ENCODE results near the gene VCL. TPM values are rescaled to one million over a fixed set of nuclear protein-coding genes. Genes with fewer than 3 reads are reported as not detected.

VCL gene
- total and polyA plus RNA-seq, 12 donors, result 117 to 369 (median 237) TPM

DNA sequence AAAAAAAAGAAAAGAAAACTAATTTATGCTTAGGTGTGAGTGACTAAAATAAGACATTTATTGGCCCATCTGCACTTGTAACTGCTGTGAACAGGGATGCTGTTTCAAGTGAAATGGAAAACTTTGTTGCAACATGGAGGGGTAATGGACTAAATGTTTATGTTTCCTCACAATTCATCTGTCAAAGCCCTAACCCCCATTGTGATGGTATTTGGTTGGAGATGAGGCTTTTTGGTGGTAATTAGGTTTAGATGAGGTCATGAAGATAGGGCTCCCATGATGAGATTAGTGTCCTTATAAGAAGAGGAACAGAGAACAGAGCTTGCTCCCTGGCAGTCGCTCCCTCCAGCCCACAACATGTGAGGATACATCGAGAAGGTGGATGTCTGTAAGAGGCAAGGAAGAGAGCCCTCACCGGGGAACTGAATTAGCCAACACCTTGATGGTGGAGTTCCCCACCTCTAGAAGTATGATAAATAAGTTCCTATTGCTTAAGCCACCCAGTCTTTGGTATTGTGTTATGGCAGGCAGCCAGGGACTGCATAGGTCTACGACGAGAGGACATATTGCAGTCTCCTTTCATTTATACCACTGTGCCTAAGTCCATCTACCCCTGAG is 28.6 kb upstream of the VCL start:
- 85% methylated on average over 5 of the region's 5 CpGs for WGBS, 2 donors
- Histone ChIP-seq H3K9me3 (no peaks in the 10 kb centered on the region), H3K4me3 (no peak overlapping the region), H3K4me1 (peaks cover 3 to 43% (median 31%) of the 10 kb centered on the region in 9 donors), H3K27ac (no peak overlapping the region), H3K27me3 (no peaks in the 10 kb centered on the region), H3K36me3 (no peaks in the 10 kb centered on the region)
- ATAC-seq, result no peak
- TF ChIP-seq, protein P1, sequence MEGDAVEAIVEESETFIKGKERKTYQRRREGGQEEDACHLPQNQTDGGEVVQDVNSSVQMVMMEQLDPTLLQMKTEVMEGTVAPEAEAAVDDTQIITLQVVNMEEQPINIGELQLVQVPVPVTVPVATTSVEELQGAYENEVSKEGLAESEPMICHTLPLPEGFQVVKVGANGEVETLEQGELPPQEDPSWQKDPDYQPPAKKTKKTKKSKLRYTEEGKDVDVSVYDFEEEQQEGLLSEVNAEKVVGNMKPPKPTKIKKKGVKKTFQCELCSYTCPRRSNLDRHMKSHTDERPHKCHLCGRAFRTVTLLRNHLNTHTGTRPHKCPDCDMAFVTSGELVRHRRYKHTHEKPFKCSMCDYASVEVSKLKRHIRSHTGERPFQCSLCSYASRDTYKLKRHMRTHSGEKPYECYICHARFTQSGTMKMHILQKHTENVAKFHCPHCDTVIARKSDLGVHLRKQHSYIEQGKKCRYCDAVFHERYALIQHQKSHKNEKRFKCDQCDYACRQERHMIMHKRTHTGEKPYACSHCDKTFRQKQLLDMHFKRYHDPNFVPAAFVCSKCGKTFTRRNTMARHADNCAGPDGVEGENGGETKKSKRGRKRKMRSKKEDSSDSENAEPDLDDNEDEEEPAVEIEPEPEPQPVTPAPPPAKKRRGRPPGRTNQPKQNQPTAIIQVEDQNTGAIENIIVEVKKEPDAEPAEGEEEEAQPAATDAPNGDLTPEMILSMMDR (IDR thresholded peaks at IDR 0.05), result no peak
- intact Hi-C loops (cut with DNase I), result loop anchor here in 2 of 10 donors (5.0 to 10.0 kb wide), 2 partner anchors 113 to 115 kb away; no protein-coding TSS in a partner anchor
- DNase-seq, result no peak

DNA sequence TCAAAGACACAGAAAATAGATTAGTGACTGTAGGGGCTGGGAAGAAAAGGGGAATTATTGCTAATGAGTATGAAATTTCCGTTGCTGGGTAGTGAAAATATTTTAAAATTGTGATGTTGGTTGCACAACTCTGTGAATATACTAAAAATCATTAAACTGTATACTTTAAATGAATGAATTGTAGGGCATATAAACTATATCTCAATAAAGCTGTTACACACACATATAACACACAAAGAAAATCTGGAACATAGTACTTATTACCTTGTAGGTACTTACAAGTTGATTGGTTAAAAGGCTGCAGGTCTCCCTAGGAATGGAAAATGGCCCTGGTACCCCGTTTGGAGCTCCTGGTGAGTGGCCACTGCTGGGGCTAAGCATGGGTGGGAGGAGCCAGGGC is 27.1 kb upstream of the VCL start:
- Histone ChIP-seq H3K4me3 (no peak overlapping the region), H3K4me1 (peaks cover 0 to 37% (median 23%) of the 10 kb centered on the region in 9 donors), H3K36me3 (no peaks in the 10 kb centered on the region), H3K27me3 (no peaks in the 10 kb centered on the region), H3K9me3 (peaks cover 0 to 6% (median 0%) of the 10 kb centered on the region in 11 donors), H3K27ac (no peak overlapping the region)
- WGBS, 2 donors, result 91 to 95% methylated on average over 2 of the region's 2 CpGs
- DNase-seq (no peak), ATAC-seq (no peak)
- TF ChIP-seq, protein P1 (IDR thresholded peaks at IDR 0.05), result no peak
- intact Hi-C loops (cut with DNase I), result no loop called here

DNA sequence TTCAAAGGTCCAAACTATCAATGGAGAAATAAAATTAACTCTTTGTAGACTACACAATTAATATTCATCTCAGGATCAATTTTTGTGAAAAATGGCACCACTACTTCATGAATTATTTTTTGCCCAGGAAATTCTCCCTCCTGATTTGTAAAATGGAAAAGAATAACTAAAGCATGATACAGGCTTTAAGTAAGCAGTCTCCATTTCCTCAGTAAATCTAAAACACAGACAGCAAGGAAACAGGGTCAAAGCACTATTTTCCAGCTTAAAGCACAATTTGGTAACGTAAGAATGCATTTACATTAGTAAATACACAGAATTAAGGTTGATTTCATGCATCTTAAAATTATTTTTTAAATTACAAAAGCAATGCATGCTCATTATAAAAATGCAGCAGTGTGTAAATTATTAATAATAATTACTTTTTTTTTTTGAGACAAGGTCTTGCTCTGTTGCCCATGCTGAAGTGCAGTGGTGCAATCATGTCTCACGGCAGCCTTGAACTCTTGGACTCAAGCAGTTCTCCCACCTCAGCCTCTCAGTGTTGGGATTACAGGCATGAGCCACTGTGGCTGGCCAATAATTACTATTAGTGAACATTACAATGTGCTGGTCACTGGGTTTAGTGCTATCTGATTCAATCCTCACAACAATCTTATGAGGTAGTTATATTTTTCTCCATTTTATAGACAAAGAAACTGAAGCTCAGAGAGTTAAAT is 26.1 kb upstream of the VCL start:
- DNase-seq (no peak), ATAC-seq (no peak)
- no peak overlapping the region for H3K27ac ChIP-seq
- H3K4me3 ChIP-seq, result no peak overlapping the region
- H3K4me1 ChIP-seq, result peaks cover 0 to 29% (median 15%) of the 10 kb centered on the region in 9 donors
- H3K9me3 ChIP-seq, result peaks cover 0 to 6% (median 0%) of the 10 kb centered on the region in 11 donors
- no peaks in the 10 kb centered on the region for H3K27me3 ChIP-seq
- 89 to 92% methylated on average over 2 of the region's 2 CpGs for WGBS, 2 donors
- intact Hi-C loops (cut with DNase I), result no loop called here
- TF ChIP-seq, protein P1 (IDR thresholded peaks at IDR 0.05), result no peak
- no peaks in the 10 kb centered on the region for H3K36me3 ChIP-seq

DNA sequence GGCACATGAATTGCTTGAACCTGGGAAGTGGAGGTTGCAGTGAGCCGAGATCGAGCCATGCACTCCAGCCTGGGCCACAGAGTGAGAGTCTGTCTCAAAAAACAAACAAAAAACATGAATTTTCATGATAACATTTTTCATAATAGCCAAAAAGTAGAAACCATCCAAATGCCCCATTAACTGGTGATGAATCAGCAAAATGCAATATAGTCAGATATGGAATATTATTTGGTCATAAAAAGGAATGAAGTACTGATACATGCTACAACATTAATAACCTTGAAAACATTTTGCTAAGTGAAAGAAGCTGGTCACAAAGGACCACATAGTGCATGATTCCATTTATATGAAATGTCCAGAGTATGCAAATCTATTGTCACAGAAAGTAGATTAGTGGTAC is 24.5 kb upstream of the VCL start:
- intact Hi-C loops (cut with DNase I), result no loop called here
- no peak for ATAC-seq
- no peak overlapping the region for H3K4me3 ChIP-seq
- TF ChIP-seq, protein P1 (IDR thresholded peaks at IDR 0.05), result no peak
- H3K4me1 ChIP-seq, result peaks cover 0 to 13% (median 0%) of the 10 kb centered on the region in 9 donors
- WGBS, 2 donors, result 98 to 99% methylated on average over 2 of the region's 2 CpGs
- H3K9me3 ChIP-seq, result peaks cover 0 to 6% (median 0%) of the 10 kb centered on the region in 11 donors
- DNase-seq, result no peak
- H3K27me3 ChIP-seq, result no peaks in the 10 kb centered on the region
- H3K36me3 ChIP-seq, result no peaks in the 10 kb centered on the region
- no peak overlapping the region for H3K27ac ChIP-seq
